ENCODE measurements around the gene FYTTD1. TPM values are rescaled to one million over a fixed set of nuclear protein-coding genes. Genes with fewer than 3 reads are reported as not detected.

Gene FYTTD1
- total RNA-seq, 1 donor from 2014 or later = 83.3 TPM

GRCh38 chr3:197800379-197800778 lies 50.7 kb downstream of the FYTTD1 start:
- Mint-ChIP-seq H3K27me3 (ENCODE audit: low read depth) (no peaks in the 10 kb centered on the region), H3K4me1 (ENCODE audit: low read depth) (peaks cover 64% of the 10 kb centered on the region), H3K9me3 (ENCODE audit: low read depth) (no peaks in the 10 kb centered on the region), H3K27ac (ENCODE audit: unreplicated experiment) (peak overlapping the region; percentile 14), H3K36me3 (ENCODE audit: low read depth) (no peaks in the 10 kb centered on the region), H3K4me3 (ENCODE audit: unreplicated experiment) (no peak overlapping the region)
- no peak for TF ChIP-seq CTCF (IDR thresholded peaks at IDR 0.05)
- no peak for DNase-seq (ENCODE audit: low spot score)

DNA sequence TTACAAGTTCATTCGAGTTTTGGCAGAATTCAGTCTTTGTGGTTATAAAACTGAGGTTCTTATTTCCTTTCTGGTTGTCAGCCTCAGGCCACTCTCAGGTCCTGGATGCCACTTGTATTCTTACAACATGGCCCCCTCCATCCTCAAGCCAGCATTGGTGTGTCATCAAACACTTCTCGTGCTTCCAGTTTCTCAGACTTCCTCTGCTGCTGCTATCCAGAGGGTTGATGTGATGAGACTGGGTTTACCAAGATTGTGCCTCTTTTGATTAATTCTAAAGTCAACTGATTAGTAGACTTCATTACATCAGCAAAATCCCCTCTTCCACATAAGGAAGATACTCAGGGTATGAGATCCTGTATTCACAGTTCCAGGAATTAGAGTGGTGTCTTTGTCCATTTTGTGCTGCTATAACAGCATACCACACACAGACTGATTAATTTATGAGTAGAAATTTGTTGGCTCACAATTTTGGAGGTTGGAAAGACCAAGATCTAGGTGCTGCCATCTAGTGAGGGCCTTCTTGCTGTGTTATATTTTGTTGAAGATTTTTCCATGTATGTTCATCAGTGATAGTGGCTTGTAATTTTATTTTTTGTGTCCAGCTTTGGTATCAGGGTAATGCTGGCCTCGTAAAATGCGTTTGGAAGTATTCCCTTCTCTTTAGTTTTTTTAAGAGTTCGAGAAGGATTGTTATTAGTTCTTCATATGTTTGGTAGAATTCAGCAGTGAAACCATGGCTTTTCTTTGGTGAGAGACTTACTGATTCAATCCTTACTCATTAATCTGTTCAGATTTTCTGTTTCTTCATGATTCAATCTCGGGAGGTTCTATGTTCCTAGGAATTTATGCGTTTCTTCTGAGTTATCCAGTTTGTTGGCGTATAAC lies 52.5 kb downstream of the FYTTD1 start:
- Mint-ChIP-seq H3K27me3 (ENCODE audit: low read depth) (no peaks in the 10 kb centered on the region), H3K9me3 (ENCODE audit: low read depth) (no peaks in the 10 kb centered on the region), H3K27ac (ENCODE audit: unreplicated experiment) (peak overlapping the region; percentile 63), H3K4me1 (ENCODE audit: low read depth) (peaks cover 56% of the 10 kb centered on the region), H3K36me3 (ENCODE audit: low read depth) (no peaks in the 10 kb centered on the region), H3K4me3 (ENCODE audit: unreplicated experiment) (no peak overlapping the region)
- peak; percentile 69 for TF ChIP-seq CTCF (IDR thresholded peaks at IDR 0.05)
- DNase-seq (ENCODE audit: low spot score) = no peak

- DNase-seq (ENCODE audit: low spot score) = no peak
- H3K9me3 Mint-ChIP-seq (ENCODE audit: low read depth) = no peaks in the 10 kb centered on the region
- H3K27me3 Mint-ChIP-seq (ENCODE audit: low read depth) = no peaks in the 10 kb centered on the region
- no peaks in the 10 kb centered on the region for H3K36me3 Mint-ChIP-seq (ENCODE audit: low read depth)
- no peak overlapping the region for H3K4me3 Mint-ChIP-seq (ENCODE audit: unreplicated experiment)
- peak; percentile 2 for TF ChIP-seq CTCF (IDR thresholded peaks at IDR 0.05)
- peaks cover 58% of the 10 kb centered on the region for H3K4me1 Mint-ChIP-seq (ENCODE audit: low read depth)
- H3K27ac Mint-ChIP-seq (ENCODE audit: unreplicated experiment) = no peak overlapping the region
Measured at GRCh38 chr3:197802779-197803459, 53.2 kb downstream of the FYTTD1 start.

GRCh38 chr3:197804511-197804910 lies 54.8 kb downstream of the FYTTD1 start:
- no peaks in the 10 kb centered on the region for H3K27me3 Mint-ChIP-seq (ENCODE audit: low read depth)
- no peak overlapping the region for H3K4me3 Mint-ChIP-seq (ENCODE audit: unreplicated experiment)
- H3K36me3 Mint-ChIP-seq (ENCODE audit: low read depth) = no peaks in the 10 kb centered on the region
- no peaks in the 10 kb centered on the region for H3K9me3 Mint-ChIP-seq (ENCODE audit: low read depth)
- peaks cover 58% of the 10 kb centered on the region for H3K4me1 Mint-ChIP-seq (ENCODE audit: low read depth)
- H3K27ac Mint-ChIP-seq (ENCODE audit: unreplicated experiment) = no peak overlapping the region
- DNase-seq (ENCODE audit: low spot score) = no peak
- TF ChIP-seq CTCF (IDR thresholded peaks at IDR 0.05) = no peak

DNA sequence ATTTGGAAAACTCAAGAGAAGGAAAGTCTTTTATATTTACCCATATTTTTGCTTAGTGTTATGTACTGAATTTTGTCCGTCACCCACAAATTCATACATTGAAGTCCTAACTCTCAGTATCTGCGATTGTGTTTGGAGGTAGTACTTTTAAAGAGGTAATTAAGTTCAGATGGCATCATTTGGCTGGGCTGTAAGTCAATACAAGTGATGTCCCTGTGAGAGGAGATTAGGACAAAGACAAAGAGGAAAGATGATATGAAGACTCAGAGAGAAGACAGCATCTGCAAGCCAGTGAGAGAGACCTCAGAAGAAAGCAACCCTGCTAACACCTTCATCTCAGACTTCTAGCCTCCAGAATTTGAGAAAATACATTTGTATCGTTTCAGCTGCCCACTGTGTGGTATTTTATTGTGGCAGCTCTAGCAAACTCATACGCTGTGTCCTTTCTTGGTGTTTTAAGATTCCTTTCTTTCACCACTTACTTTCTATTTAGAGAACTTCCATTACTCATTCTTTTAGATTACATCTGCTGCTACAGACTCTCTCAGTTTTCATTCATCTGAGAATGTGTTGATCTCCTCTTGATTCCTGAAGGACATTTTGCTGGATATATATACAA lies 58.4 kb downstream of the FYTTD1 start:
- peaks cover 44% of the 10 kb centered on the region for H3K4me1 Mint-ChIP-seq (ENCODE audit: low read depth)
- no peak for TF ChIP-seq CTCF (IDR thresholded peaks at IDR 0.05)
- H3K27ac Mint-ChIP-seq (ENCODE audit: unreplicated experiment) = peak overlapping the region; percentile 84
- no peaks in the 10 kb centered on the region for H3K36me3 Mint-ChIP-seq (ENCODE audit: low read depth)
- no peak overlapping the region for H3K4me3 Mint-ChIP-seq (ENCODE audit: unreplicated experiment)
- H3K9me3 Mint-ChIP-seq (ENCODE audit: low read depth) = no peaks in the 10 kb centered on the region
- no peaks in the 10 kb centered on the region for H3K27me3 Mint-ChIP-seq (ENCODE audit: low read depth)
- DNase-seq (ENCODE audit: low spot score) = no peak

Data from chondrocyte (in vitro differentiated cells).